ENCODE measurements around the gene CKS1B.

The CKS1B gene

DNA sequence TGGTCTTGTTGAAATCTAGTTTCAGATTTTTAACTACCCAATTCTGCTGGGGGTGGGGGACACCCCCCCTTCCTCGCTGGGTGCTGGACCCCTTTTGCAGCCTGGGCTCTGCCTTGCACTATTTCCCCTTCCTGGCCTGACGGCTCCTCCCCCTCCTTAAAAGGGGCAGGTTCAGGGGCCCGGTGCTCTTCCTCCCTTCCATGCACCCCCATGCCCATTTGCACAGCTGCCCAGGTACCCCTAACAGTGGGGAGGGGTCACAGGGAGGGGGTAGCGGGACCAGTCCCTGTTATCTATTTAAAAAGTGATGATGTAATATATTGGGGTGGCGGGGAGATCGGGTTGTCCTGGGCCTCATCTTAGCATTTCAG lies 43.5 kb downstream of the CKS1B start:
- DNase-seq (no peak), ATAC-seq (replicated peaks) (no peak)
- Mint-ChIP-seq H3K4me1 (ENCODE audit: low read depth in 2 of 2) (peaks cover 32 to 33% of the 10 kb centered on the region in 2 donors), H3K36me3 (ENCODE audit: insufficient read depth) (peaks cover 5% of the 10 kb centered on the region), H3K27me3 (no peaks in the 10 kb centered on the region), H3K4me3 (peak overlapping the region; percentile 52 to 61), H3K9me3 (no peaks in the 10 kb centered on the region), H3K27ac (no peak overlapping the region)

DNA sequence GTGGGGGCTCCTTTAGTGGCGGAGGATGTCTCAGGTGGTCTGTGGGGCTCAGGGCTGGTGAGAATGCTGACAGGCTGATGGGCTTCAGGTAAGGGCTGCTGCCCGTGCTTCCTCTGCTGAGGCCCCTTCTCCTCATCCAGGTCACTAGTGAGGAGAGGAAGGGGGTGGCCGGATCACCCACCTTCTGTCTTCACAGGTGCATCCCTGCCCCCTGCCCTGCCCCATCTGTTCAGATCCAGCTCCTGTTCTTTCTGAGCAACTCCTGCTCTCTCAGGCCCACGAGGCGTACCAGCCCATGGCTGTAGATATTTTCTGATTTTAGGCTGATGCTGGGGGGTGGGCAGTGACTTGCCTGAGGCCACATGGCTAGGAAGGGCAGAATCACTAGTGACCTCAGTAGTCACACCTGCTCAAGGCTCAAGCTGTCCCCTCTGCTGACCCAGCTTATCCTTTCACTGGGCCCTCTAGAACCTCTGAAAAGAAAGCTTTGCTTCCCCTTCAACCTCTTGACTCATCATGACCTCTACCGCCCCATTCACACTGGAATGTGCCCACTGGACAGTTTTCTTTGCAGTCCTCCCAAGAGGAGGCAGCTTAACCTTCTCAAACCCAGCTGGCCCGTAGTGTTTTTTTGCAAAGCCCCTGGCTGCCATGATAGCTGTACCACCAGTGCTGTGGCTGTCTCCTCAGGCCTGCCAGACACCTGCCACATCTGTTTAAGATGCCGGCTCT lies 44.3 kb downstream of the CKS1B start:
- no peak for ATAC-seq (replicated peaks)
- Mint-ChIP-seq H3K27ac (peak overlapping the region in 1 of 2 donors; percentile 57), H3K9me3 (no peaks in the 10 kb centered on the region)

DNA sequence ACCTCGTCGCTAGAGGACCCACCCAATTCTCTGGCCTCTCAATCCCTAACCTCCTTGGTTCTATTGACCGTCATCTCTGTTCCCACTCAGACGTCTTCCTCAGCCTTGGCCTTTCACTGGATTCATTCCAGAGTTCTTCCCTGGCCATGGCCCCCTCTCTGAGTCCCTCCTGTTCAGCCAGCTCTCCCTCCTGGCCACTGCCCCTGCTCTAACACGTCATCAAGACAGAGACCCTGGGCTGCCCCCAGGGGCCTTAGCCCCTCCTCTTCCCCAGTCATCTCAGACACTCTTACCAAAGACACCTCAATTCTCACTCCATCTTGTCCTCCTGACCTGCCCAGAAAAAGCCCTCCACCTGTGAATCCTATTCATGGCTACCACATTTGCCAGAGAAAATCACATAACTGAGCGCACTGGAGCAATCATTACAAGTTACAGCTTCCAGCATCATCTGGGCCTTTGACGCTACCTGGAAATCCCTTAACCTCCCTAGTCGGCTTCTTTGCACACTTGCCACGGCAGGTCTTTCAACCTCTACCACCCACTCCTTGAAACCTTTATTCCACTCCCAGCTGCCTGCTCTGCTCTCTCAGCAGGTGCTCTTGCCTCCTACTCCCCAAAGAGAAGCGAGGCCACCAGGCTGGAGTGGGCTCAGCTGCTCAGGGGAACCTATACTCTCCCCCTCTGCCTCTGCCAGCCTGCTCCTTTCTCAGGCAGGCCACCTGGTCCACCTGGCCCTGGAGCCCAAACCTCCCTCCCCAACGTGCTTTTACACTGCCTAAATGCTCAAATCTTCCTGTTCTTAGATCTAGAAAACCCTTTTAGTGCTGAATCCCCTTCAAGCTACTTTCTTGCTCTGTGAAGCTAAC lies 45.1 kb downstream of the CKS1B start:
- Mint-ChIP-seq H3K4me1 (ENCODE audit: low read depth in 2 of 2) (peaks cover 21 to 23% of the 10 kb centered on the region in 2 donors), H3K27ac (peak overlapping the region in 1 of 2 donors; percentile 57), H3K27me3 (no peaks in the 10 kb centered on the region), H3K36me3 (ENCODE audit: insufficient read depth) (peaks cover 5% of the 10 kb centered on the region), H3K4me3 (no peak overlapping the region), H3K9me3 (no peaks in the 10 kb centered on the region)
- ATAC-seq (replicated peaks) (no peak), DNase-seq (no peak)

More for the DNA sequence above, 44.3 kb downstream of the CKS1B start:
- no peak for DNase-seq
- peaks cover 5% of the 10 kb centered on the region for H3K36me3 Mint-ChIP-seq (ENCODE audit: insufficient read depth)
- H3K4me3 Mint-ChIP-seq, result no peak overlapping the region
- H3K4me1 Mint-ChIP-seq (ENCODE audit: low read depth in 2 of 2), result peaks cover 23 to 25% of the 10 kb centered on the region in 2 donors
- no peaks in the 10 kb centered on the region for H3K27me3 Mint-ChIP-seq

DNA sequence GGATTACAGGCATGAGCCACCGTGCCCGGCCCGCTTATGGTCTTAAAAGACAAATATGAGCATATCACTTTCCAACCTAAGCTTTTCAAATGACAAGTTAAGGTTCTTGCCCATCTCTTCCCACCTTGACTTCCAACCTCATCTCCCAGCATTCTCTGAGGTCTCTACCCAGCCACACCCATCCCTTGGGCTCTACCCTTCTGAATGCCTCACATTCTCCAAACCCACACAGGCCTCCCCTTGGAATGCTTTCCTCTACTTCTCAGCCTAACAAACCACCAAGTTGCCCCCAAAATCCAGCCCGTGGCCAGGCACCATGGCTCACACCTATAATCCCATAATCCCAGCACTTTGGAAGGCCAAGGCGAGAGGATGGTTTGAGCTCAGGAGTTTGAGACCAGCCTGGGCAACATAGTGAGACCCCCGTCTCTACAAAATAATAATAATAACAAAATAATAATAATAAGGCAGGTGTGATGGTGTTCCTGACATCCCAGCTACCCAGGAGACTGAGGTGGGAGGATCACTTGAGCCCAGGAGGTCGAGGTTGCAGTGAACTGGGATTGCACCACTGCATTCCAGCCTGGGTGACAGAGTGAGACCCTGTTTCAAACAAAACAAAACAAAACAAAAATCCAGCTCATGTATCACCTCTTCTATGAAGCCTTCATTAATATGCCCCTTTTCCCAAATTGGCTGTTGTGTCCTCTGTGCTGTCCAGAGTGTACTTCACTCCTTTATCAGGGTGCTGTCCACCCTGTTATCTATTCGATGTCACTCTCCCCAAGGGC lies 47.9 kb downstream of the CKS1B start:
- no peaks in the 10 kb centered on the region for H3K9me3 Mint-ChIP-seq

DNA sequence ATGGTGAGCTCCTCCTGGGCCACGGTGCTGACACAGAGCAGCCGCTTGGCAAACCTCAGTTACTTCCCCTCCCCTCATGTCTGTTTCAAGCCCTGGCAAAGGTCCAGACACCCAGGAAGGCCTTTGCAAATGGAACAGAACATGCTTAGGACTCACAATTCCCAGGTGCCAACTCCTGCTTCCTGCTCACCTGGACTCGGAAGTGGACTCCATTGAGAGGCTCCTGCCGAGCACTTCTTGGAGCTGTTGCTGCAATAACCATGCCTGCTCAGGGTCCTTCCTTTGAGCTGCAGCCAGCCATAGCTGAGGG lies 48.4 kb downstream of the CKS1B start:
- H3K27me3 Mint-ChIP-seq, result no peaks in the 10 kb centered on the region
- peak overlapping the region in 1 of 2 donors; percentile 60 for H3K27ac Mint-ChIP-seq
- ATAC-seq (replicated peaks) (no peak), DNase-seq (no peak)
- H3K4me1 Mint-ChIP-seq (ENCODE audit: low read depth in 2 of 2), result peaks cover 2 to 11% of the 10 kb centered on the region in 2 donors
- no peaks in the 10 kb centered on the region for H3K36me3 Mint-ChIP-seq (ENCODE audit: insufficient read depth)
- H3K4me3 Mint-ChIP-seq, result no peak overlapping the region
- no peaks in the 10 kb centered on the region for H3K9me3 Mint-ChIP-seq

More for the DNA sequence above, 47.9 kb downstream of the CKS1B start:
- H3K4me1 Mint-ChIP-seq (ENCODE audit: low read depth in 2 of 2), result peaks cover 6 to 11% of the 10 kb centered on the region in 2 donors
- DNase-seq (no peak), ATAC-seq (replicated peaks) (no peak)
- peak overlapping the region; percentile 4 to 60 for H3K27ac Mint-ChIP-seq
- no peaks in the 10 kb centered on the region for H3K27me3 Mint-ChIP-seq
- no peak overlapping the region for H3K4me3 Mint-ChIP-seq
- no peaks in the 10 kb centered on the region for H3K36me3 Mint-ChIP-seq (ENCODE audit: insufficient read depth)

DNA sequence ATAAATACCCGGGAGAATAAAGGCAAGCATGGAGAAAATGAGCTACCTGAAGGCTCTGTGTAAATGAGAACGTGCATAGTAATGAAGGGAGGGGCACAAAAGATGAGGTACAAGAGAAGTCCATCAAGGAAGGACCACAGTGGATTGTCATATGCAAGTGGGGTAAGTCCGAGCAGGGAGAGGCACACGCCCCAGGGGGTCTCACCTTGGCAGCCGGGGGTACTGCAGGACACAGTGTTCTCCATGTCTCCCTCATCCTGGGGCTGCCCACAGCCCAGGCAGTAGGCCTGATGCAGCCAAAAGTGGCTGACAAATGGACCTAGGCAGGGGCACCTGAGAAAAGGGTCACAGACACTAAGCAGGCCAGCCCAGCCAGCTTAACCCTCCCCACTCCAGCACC lies 49.1 kb downstream of the CKS1B start:
- no peak overlapping the region for H3K27ac Mint-ChIP-seq
- DNase-seq (no peak), ATAC-seq (replicated peaks) (no peak)
- no peaks in the 10 kb centered on the region for H3K36me3 Mint-ChIP-seq (ENCODE audit: insufficient read depth)
- H3K4me3 Mint-ChIP-seq, result no peak overlapping the region
- H3K4me1 Mint-ChIP-seq (ENCODE audit: low read depth in 2 of 2), result peaks cover 2 to 11% of the 10 kb centered on the region in 2 donors
- no peaks in the 10 kb centered on the region for H3K9me3 Mint-ChIP-seq
- H3K27me3 Mint-ChIP-seq, result peaks cover 0 to under 1% of the 10 kb centered on the region in 2 donors

DNA sequence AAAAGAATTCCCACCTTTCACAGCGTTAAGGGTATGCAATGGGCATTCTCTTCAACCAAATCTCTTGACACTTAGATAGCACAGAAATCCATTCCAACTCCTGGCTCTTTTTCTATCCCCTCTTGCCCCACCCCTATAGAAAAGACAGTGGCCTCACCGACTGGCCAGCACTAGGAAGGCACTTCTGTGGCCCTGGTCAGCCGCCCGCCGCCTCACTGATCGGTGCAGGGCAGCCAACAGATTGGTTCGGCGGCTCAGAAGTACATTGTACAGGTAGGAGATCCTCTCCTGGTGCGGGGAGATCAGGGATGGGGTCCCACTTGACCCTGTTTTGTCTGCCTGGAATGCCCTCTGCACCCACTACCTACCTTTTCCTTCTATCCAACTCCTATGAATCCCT lies 49.8 kb downstream of the CKS1B start:
- H3K27ac Mint-ChIP-seq, result no peak overlapping the region
- ATAC-seq (replicated peaks), result no peak

DNA sequence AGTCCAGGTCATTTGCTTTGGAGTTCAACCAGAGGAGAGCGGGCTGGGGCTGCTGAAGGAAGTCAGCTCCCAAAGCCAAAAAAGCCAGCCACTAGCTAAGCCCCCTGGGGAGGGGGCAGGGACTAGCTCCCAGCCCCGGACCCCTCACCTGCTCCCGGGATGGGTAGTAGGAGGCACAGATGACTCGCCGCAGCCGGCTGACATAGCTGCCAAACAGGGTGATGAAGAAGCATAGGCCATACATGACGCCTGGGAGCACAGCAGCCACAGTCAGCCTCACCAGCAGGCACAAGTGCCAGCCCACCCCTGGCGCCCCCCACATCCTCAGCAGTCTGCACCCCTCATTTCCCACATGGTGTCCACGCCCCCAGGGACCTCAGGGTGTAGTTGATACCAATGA lies 51.7 kb downstream of the CKS1B start:
- Mint-ChIP-seq H3K4me3 (no peak overlapping the region), H3K36me3 (ENCODE audit: insufficient read depth) (no peaks in the 10 kb centered on the region), H3K4me1 (ENCODE audit: low read depth in 2 of 2) (peaks cover 0 to 3% of the 10 kb centered on the region in 2 donors), H3K27ac (no peak overlapping the region), H3K27me3 (peaks cover 0 to 6% of the 10 kb centered on the region in 2 donors), H3K9me3 (no peaks in the 10 kb centered on the region)
- no peak for DNase-seq
- no peak for ATAC-seq (replicated peaks)

More for the DNA sequence above, 49.8 kb downstream of the CKS1B start:
- no peaks in the 10 kb centered on the region for H3K9me3 Mint-ChIP-seq
- H3K4me1 Mint-ChIP-seq (ENCODE audit: low read depth in 2 of 2), result peaks cover 2 to 7% of the 10 kb centered on the region in 2 donors
- H3K4me3 Mint-ChIP-seq, result no peak overlapping the region
- peaks cover 0 to 6% of the 10 kb centered on the region in 2 donors for H3K27me3 Mint-ChIP-seq
- no peak for DNase-seq
- no peaks in the 10 kb centered on the region for H3K36me3 Mint-ChIP-seq (ENCODE audit: insufficient read depth)

DNA sequence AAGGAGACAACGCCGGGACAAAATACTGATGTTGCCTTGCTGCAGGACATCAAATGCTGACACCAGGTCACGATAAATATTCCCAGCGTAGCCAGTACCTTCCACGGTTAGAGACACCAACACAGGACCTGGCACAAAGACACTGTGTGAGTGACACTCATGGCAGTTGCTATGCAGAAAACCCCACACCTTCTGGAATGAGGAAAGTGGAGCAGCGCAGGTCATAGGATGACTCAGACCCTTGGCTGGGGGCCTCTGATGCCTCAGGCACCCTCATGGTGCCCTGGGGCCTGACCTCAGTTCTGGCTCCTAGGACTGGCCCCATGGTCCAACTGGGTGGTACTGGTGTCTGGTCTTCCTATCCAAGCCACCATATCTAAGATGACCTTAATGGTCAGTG lies 52.1 kb downstream of the CKS1B start:
- DNase-seq, result no peak
- Mint-ChIP-seq H3K27me3 (peaks cover 0 to 6% of the 10 kb centered on the region in 2 donors), H3K36me3 (ENCODE audit: insufficient read depth) (no peaks in the 10 kb centered on the region), H3K4me1 (ENCODE audit: low read depth in 2 of 2) (peaks cover 0 to under 1% of the 10 kb centered on the region in 2 donors), H3K9me3 (no peaks in the 10 kb centered on the region), H3K4me3 (no peak overlapping the region), H3K27ac (no peak overlapping the region)
- no peak for ATAC-seq (replicated peaks)
